Astrocyte of the spinal cord (primary cell): Measurements from ENCODE around the gene TOMM20.

Source experiments
- DNase-seq: peaks from one replicate; pipeline ENCODE4 v3.0.0; 2011; ENCODE audit warnings: low read depth, low spot score
- H3K4me3 ChIP-seq: 2 replicates; pipeline ENCODE4 v1.5.1; 2011; ENCODE audit warnings: low read depth, mild to moderate bottlenecking, low read length, moderate library complexity
- CTCF ChIP-seq: IDR thresholded peaks from 2 replicates; pipeline ENCODE4 v1.5.1; 2012; ENCODE audit warnings: low read depth, mild to moderate bottlenecking, low read length, inconsistent platforms
- in situ Hi-C: cut with HindIII; loops from 2 replicates; pipeline ENCODE4 v1.10.0; 2017; ENCODE audit warnings: low sequenced_read_pairs

Gene TOMM20

GRCh38 chr1:235079443-235080296 lies 49.0 kb downstream of the TOMM20 start:
- peak; percentile 54 for DNase-seq
- no peak for TF ChIP-seq CTCF
- in situ Hi-C loops = loop anchor here (10.0 to 25.0 kb wide), 2 partner anchors 105 to 342 kb away; no protein-coding TSS in a partner anchor
- H3K4me3 ChIP-seq = no peak overlapping the region

- peak; percentile 54 for DNase-seq
- in situ Hi-C loops = loop anchor here (10.0 to 25.0 kb wide), 2 partner anchors 104 to 341 kb away; no protein-coding TSS in a partner anchor
- no peak overlapping the region for H3K4me3 ChIP-seq
- no peak for TF ChIP-seq CTCF
These were observed 49.9 kb downstream of the TOMM20 start for GRCh38 chr1:235078480-235079381.

GRCh38 chr1:235077571-235078479 lies 50.8 kb downstream of the TOMM20 start:
- DNase-seq = no peak
- in situ Hi-C loops = loop anchor here (10.0 to 25.0 kb wide), 2 partner anchors 103 to 341 kb away; no protein-coding TSS in a partner anchor
- TF ChIP-seq CTCF = no peak
- H3K4me3 ChIP-seq = no peak overlapping the region

- in situ Hi-C loops = loop anchor here (10.0 to 25.0 kb wide), 2 partner anchors 102 to 340 kb away; no protein-coding TSS in a partner anchor
- TF ChIP-seq CTCF = no peak
- DNase-seq = no peak
- H3K4me3 ChIP-seq = no peak overlapping the region
These were observed 51.5 kb downstream of the TOMM20 start for GRCh38 chr1:235077163-235077540.

- TF ChIP-seq CTCF = no peak
- H3K4me3 ChIP-seq = no peak overlapping the region
- in situ Hi-C loops = loop anchor here (10.0 to 25.0 kb wide), 2 partner anchors 102 to 339 kb away; no protein-coding TSS in a partner anchor
- DNase-seq = no peak
These were observed 52.0 kb downstream of the TOMM20 start for GRCh38 chr1:235076504-235077162.
